Psoas muscle (tissue), 8 donors: ENCODE results near the gene PLCG2. TPM values are rescaled to one million over a fixed set of nuclear protein-coding genes. Genes with fewer than 3 reads are reported as not detected.
A peak's percentile ranks its signal among the peaks of the same experiment; 100 is the strongest.

ENCODE experiments used
- ATAC-seq, 4 donors: fragments of 200-7000 bp; cut with Tn5 transposase; one replicate each; pipeline ENCODE4 v1.9.1; 2020; ENCODE audit warnings: moderate library complexity in 3 of 4, mild to moderate bottlenecking in 2 of 4
- DNase-seq, 2 donors: peaks; one replicate each; pipeline ENCODE4 v3.0.0-alpha.2; 2020
- H3K27ac ChIP-seq: fragments of 200-600 bp; one replicate; pipeline ENCODE4 v1.8.0; 2022
- H3K27me3 ChIP-seq, 3 donors: fragments of 200-600 bp in 1 of 3; one replicate each; pipeline versions ENCODE4 v1.6.1 to v1.8.0; 2013 to 2022; ENCODE audit warnings: low read length in 2 of 3, mild to moderate bottlenecking in 2 of 3, moderate library complexity in 1 of 3; ENCODE audit not compliant: insufficient read depth in 3 of 3
- H3K36me3 ChIP-seq, 2 donors: fragments of 200-600 bp in 1 of 2; one replicate each; pipeline versions ENCODE4 v1.6.1 to v1.8.0; 2013 to 2022; ENCODE audit warnings: low read depth in 1 of 2, mild to moderate bottlenecking in 1 of 2, moderate library complexity in 1 of 2; ENCODE audit not compliant: insufficient read depth in 1 of 2
- H3K4me1 ChIP-seq: fragments of 200-600 bp; one replicate; pipeline ENCODE4 v1.8.0; 2022
- H3K4me3 ChIP-seq: fragments of 200-600 bp; one replicate; pipeline ENCODE4 v1.8.0; 2022; ENCODE audit warnings: mild to moderate bottlenecking
- H3K9me3 ChIP-seq: fragments of 200-600 bp; one replicate; pipeline ENCODE4 v1.8.0; 2022
- CTCF ChIP-seq: fragments of 200-600 bp; IDR thresholded peaks from one replicate; pipeline ENCODE4 v1.8.0; 2022; ENCODE audit warnings: antibody characterized with exemption
- WGBS, 3 donors: extraction: QIAGEN DNeasy Blood & Tissue Kit; methylation state at CpG; one replicate each; pipeline versions ENCODE4 v1.1.6 to v1.1.7; 2013; 5-methylcytosine and 5-hydroxymethylcytosine counted together
- intact Hi-C, 2 donors: fragments of 100-400 bp; cut with DNase I; formaldehyde crosslinking; loops; one replicate each; pipeline versions ENCODE4 v1.11.0 to v1.14.2; 2022
- polyA plus RNA-seq, 3 donors: library from polyadenylated mRNA; stranded (reverse); fragments of 200-250 nt; gene quantifications; one replicate each; pipeline ENCODE4 v1.2.3, GENCODE V29; 2013
- total RNA-seq, 4 donors: library from RNA; stranded (reverse); fragmentation: NEBNext Ultra II Directional in 2 of 4; extraction: Animal tissue kit (Norgen Biotek cat#: 25700) in 2 of 4; gene quantifications; one replicate each; pipeline versions ENCODE4 v1.2.1 to v1.2.4, GENCODE V29; 2021 to 2023
- donor health status: healthy with polysubstance abuse.
- donor health status: DM: no; HTN: no; CAD: no; lungs with moderate emphysema.
- donor health status: Bipolar disorder and iron deficiency.
- donor health status: healthy.
- donor health status: DM: yes; HTN: yes; CAD: no.
- donor health status: DM: no; HTN: no; CAD: no.
- donor health status: DM: no; HTN: no; CAD: no.
- donor health status: DM: yes; HTN: yes; CAD: no.

Gene PLCG2
- total and polyA plus RNA-seq, 7 donors: 0.96 to 4.8 (median 2.5) TPM

- Histone ChIP-seq H3K9me3 (no peaks in the 10 kb centered on the region), H3K36me3 (no peaks in the 10 kb centered on the region), H3K4me1 (no peaks in the 10 kb centered on the region), H3K4me3 (no peak overlapping the region), H3K27ac (no peak overlapping the region), H3K27me3 (no peaks in the 10 kb centered on the region)
- no peak for ATAC-seq
- TF ChIP-seq CTCF: no peak
- no peak for DNase-seq
- 89 to 100% (median 100%) methylated on average over 1 of the region's 1 CpG for WGBS, 3 donors
- intact Hi-C loops: loop anchor here in 1 of 2 donors (10.0 kb wide), 2 partner anchors 698 to 728 kb away; partner anchors contain the start of genes ATMIN, CENPN and CMC2
Measured at GRCh38 chr16:81732699-81733098, 46.4 kb upstream of the PLCG2 start.

GRCh38 chr16:81733295-81733694 is 45.8 kb upstream of the PLCG2 start:
- no peak for TF ChIP-seq CTCF
- 86 to 100% (median 95%) methylated on average over 1 of the region's 1 CpG for WGBS, 3 donors
- intact Hi-C loops: loop anchor here in 1 of 2 donors (10.0 kb wide), 2 partner anchors 698 to 728 kb away; partner anchors contain the start of genes ATMIN, CENPN and CMC2
- no peaks in the 10 kb centered on the region for H3K27me3 ChIP-seq
- H3K36me3 ChIP-seq: no peaks in the 10 kb centered on the region
- no peaks in the 10 kb centered on the region for H3K4me1 ChIP-seq
- DNase-seq (no peak), ATAC-seq (no peak)
- H3K27ac ChIP-seq: no peak overlapping the region
- no peak overlapping the region for H3K4me3 ChIP-seq
- no peaks in the 10 kb centered on the region for H3K9me3 ChIP-seq

- no peaks in the 10 kb centered on the region for H3K27me3 ChIP-seq
- no peaks in the 10 kb centered on the region for H3K4me1 ChIP-seq
- DNase-seq (no peak), ATAC-seq (no peak)
- intact Hi-C loops: loop anchor here in 1 of 2 donors (5.0 to 10.0 kb wide), 3 partner anchors 528 to 730 kb away; partner anchors contain the start of genes ATMIN, CENPN and CMC2
- H3K36me3 ChIP-seq: no peaks in the 10 kb centered on the region
- WGBS, 3 donors: 89 to 94% (median 90%) methylated on average over 6 of the region's 6 CpGs
- H3K27ac ChIP-seq: no peak overlapping the region
- no peak for TF ChIP-seq CTCF
- no peak overlapping the region for H3K4me3 ChIP-seq
- no peaks in the 10 kb centered on the region for H3K9me3 ChIP-seq
Measured at GRCh38 chr16:81734632-81735434, 44.3 kb upstream of the PLCG2 start.

DNA sequence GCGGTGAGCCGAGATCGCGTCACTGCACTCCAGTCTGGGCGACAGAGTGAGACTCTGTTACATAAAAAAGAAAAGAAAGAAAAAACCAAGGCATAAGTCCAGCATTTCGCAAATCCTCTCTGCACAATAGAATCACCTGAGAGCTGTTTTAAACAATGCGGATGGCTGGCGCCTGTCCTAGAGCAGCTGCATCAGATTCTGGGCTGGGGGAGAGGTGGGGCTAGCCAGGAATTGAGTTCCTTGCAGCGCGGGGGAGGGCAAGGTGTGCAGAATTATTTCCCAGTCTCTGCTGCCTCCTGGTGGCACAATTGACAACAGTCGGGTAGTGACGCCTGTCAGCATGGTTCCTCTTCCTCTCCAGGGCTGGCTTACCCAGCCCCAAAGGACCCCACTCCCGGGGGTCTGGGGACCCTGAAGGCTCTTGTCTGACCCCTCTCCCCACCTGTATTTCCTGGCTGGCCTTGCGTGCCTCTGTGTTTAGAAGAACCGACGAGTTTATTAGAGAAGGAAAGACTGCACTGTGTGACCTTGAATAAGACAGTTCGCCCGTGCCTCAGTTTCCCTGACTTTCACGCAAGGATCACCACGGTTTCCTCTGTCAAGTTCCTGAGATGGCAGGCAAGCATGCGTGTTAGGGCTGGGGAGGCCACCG is 41.1 kb upstream of the PLCG2 start:
- intact Hi-C loops: loop anchor here in 1 of 2 donors (5.0 to 10.0 kb wide), 3 partner anchors 531 to 733 kb away; partner anchors contain the start of genes ATMIN, CENPN and CMC2
- TF ChIP-seq CTCF: peak; percentile 72
- Histone ChIP-seq H3K9me3 (no peaks in the 10 kb centered on the region), H3K27ac (no peak overlapping the region), H3K4me1 (no peaks in the 10 kb centered on the region), H3K4me3 (no peak overlapping the region), H3K36me3 (no peaks in the 10 kb centered on the region), H3K27me3 (no peaks in the 10 kb centered on the region)
- ATAC-seq: peak; percentile 74 to 89 (median 82)
- 11 to 20% (median 16%) methylated on average over 21 to 22 of the region's 22 CpGs for WGBS, 3 donors
- DNase-seq: peak; percentile 69 to 77
